ENCODE measurements around the gene EPHA7.

EPHA7 gene

GRCh38 chr6:93307505-93308409 lies 111.6 kb downstream of the EPHA7 start:
- WGBS (ENCODE audit: extremely low coverage, insufficient coverage, insufficient read length): no CpG with 5 or more reads among the region's 5 CpGs
- H3K4ac ChIP-seq (ENCODE audit: low read depth, low read length): no peak overlapping the region
- H3K27ac ChIP-seq (ENCODE audit: low read depth, low read length): no peak overlapping the region
- no peak overlapping the region for H4K8ac ChIP-seq (ENCODE audit: low read depth, low read length)
- H3K4me3 ChIP-seq (ENCODE audit: low read depth, low read length): no peak overlapping the region
- no peaks in the 10 kb centered on the region for H3K79me2 ChIP-seq (ENCODE audit: control insufficient read depth, insufficient read depth, low read length, poor library complexity)
- no peak for DNase-seq
- no peak overlapping the region for H3K4me2 ChIP-seq (ENCODE audit: low read length)
- no peaks in the 10 kb centered on the region for H3K27me3 ChIP-seq (ENCODE audit: insufficient read depth, low read length)
- no peak overlapping the region for H2AK5ac ChIP-seq (ENCODE audit: low read length)
- no peak overlapping the region for H3K23ac ChIP-seq (ENCODE audit: low read length)
- H2AFZ ChIP-seq (ENCODE audit: insufficient read depth, low read length, poor library complexity): no peak overlapping the region
- H2BK120ac ChIP-seq (ENCODE audit: insufficient read depth, low read length, poor library complexity): no peak overlapping the region
- no peak overlapping the region for H4K12ac ChIP-seq (ENCODE audit: low read depth, low read length)
- no peaks in the 10 kb centered on the region for H3K4me1 ChIP-seq (ENCODE audit: control insufficient read depth in 1 of 2, insufficient read depth in 2 of 2, low read length in 2 of 2)
- no peaks in the 10 kb centered on the region for H3K79me1 ChIP-seq (ENCODE audit: low read length)
- H2BK5ac ChIP-seq (ENCODE audit: low read depth, low read length, poor library complexity): no peak overlapping the region
- H3K18ac ChIP-seq (ENCODE audit: low read length): no peak overlapping the region
- H3K9ac ChIP-seq (ENCODE audit: low read length): no peak overlapping the region
- no peak overlapping the region for H2BK12ac ChIP-seq (ENCODE audit: low read length)
- no peaks in the 10 kb centered on the region for H3K36me3 ChIP-seq (ENCODE audit: control insufficient read depth in 1 of 2, insufficient read depth in 2 of 2, low read length in 2 of 2)
- no peak overlapping the region for H3K14ac ChIP-seq (ENCODE audit: low read length)
- H4K91ac ChIP-seq (ENCODE audit: low read depth, low read length): no peak overlapping the region
- H3K9me3 ChIP-seq (ENCODE audit: insufficient read depth, low read depth, low read length): no peaks in the 10 kb centered on the region

DNA sequence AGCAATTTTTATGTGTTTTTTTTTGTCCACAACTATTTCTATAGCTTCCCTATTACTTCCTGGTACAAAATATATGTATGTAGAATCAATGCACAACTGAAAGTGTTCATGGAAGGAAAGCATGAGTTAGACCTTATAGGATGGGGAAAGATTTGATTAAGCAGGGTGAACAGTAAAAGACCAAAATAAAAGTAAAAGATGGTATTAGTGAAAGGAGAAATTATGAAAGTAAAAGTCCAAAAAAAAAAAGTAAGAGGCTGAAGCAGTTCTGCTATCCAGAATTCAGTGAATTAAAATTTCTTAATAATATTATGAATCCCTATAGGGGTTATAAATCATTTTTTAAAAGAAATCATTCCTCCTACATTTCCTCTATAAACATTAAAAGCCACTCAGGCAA lies 114.3 kb downstream of the EPHA7 start:
- Histone ChIP-seq H2BK5ac (ENCODE audit: low read depth, low read length, poor library complexity) (no peak overlapping the region), H2AFZ (ENCODE audit: insufficient read depth, low read length, poor library complexity) (no peak overlapping the region), H3K27ac (ENCODE audit: low read depth, low read length) (no peak overlapping the region), H3K79me2 (ENCODE audit: control insufficient read depth, insufficient read depth, low read length, poor library complexity) (no peaks in the 10 kb centered on the region), H3K4ac (ENCODE audit: low read depth, low read length) (no peak overlapping the region), H3K4me1 (ENCODE audit: control insufficient read depth in 1 of 2, insufficient read depth in 2 of 2, low read length in 2 of 2) (no peaks in the 10 kb centered on the region), H3K9me3 (ENCODE audit: insufficient read depth, low read depth, low read length) (no peaks in the 10 kb centered on the region), H3K9ac (ENCODE audit: low read length) (no peak overlapping the region), H3K23ac (ENCODE audit: low read length) (no peak overlapping the region), H2BK120ac (ENCODE audit: insufficient read depth, low read length, poor library complexity) (no peak overlapping the region), H3K4me3 (ENCODE audit: low read depth, low read length) (no peak overlapping the region), H2BK12ac (ENCODE audit: low read length) (no peak overlapping the region), H2AK5ac (ENCODE audit: low read length) (no peak overlapping the region), H4K12ac (ENCODE audit: low read depth, low read length) (no peak overlapping the region), H4K91ac (ENCODE audit: low read depth, low read length) (no peak overlapping the region), H3K36me3 (ENCODE audit: control insufficient read depth in 1 of 2, insufficient read depth in 2 of 2, low read length in 2 of 2) (no peaks in the 10 kb centered on the region), H3K27me3 (ENCODE audit: insufficient read depth, low read length) (no peaks in the 10 kb centered on the region), H3K4me2 (ENCODE audit: low read length) (no peak overlapping the region), H3K18ac (ENCODE audit: low read length) (no peak overlapping the region), H3K14ac (ENCODE audit: low read length) (no peak overlapping the region), H3K79me1 (ENCODE audit: low read length) (no peaks in the 10 kb centered on the region), H4K8ac (ENCODE audit: low read depth, low read length) (no peak overlapping the region)
- DNase-seq: no peak

- H2AFZ ChIP-seq (ENCODE audit: insufficient read depth, low read length, poor library complexity): no peak overlapping the region
- no peak overlapping the region for H3K14ac ChIP-seq (ENCODE audit: low read length)
- H3K4me1 ChIP-seq (ENCODE audit: control insufficient read depth in 1 of 2, insufficient read depth in 2 of 2, low read length in 2 of 2): no peaks in the 10 kb centered on the region
- no peak overlapping the region for H3K9ac ChIP-seq (ENCODE audit: low read length)
- no peak for DNase-seq
- H3K18ac ChIP-seq (ENCODE audit: low read length): no peak overlapping the region
- no peak overlapping the region for H2BK120ac ChIP-seq (ENCODE audit: insufficient read depth, low read length, poor library complexity)
- no peak overlapping the region for H2BK12ac ChIP-seq (ENCODE audit: low read length)
- no peak overlapping the region for H2BK5ac ChIP-seq (ENCODE audit: low read depth, low read length, poor library complexity)
- no peaks in the 10 kb centered on the region for H3K79me2 ChIP-seq (ENCODE audit: control insufficient read depth, insufficient read depth, low read length, poor library complexity)
- no peak overlapping the region for H3K4me3 ChIP-seq (ENCODE audit: low read depth, low read length)
- H3K27ac ChIP-seq (ENCODE audit: low read depth, low read length): no peak overlapping the region
- no peak overlapping the region for H3K4me2 ChIP-seq (ENCODE audit: low read length)
- H3K4ac ChIP-seq (ENCODE audit: low read depth, low read length): no peak overlapping the region
- no peaks in the 10 kb centered on the region for H3K36me3 ChIP-seq (ENCODE audit: control insufficient read depth in 1 of 2, insufficient read depth in 2 of 2, low read length in 2 of 2)
- no peaks in the 10 kb centered on the region for H3K79me1 ChIP-seq (ENCODE audit: low read length)
- no peak overlapping the region for H3K23ac ChIP-seq (ENCODE audit: low read length)
- no peak overlapping the region for H4K8ac ChIP-seq (ENCODE audit: low read depth, low read length)
- H3K9me3 ChIP-seq (ENCODE audit: insufficient read depth, low read depth, low read length): no peaks in the 10 kb centered on the region
- H2AK5ac ChIP-seq (ENCODE audit: low read length): no peak overlapping the region
- no peak overlapping the region for H4K91ac ChIP-seq (ENCODE audit: low read depth, low read length)
- H4K12ac ChIP-seq (ENCODE audit: low read depth, low read length): no peak overlapping the region
- no CpG with 5 or more reads among the region's 1 CpG for WGBS (ENCODE audit: extremely low coverage, insufficient coverage, insufficient read length)
- no peaks in the 10 kb centered on the region for H3K27me3 ChIP-seq (ENCODE audit: insufficient read depth, low read length)
Observed at GRCh38 chr6:93304505-93304904, 114.9 kb downstream of the EPHA7 start.

GRCh38 chr6:93300661-93301060 lies 118.7 kb downstream of the EPHA7 start:
- Histone ChIP-seq H3K79me1 (ENCODE audit: low read length) (no peaks in the 10 kb centered on the region), H2AFZ (ENCODE audit: insufficient read depth, low read length, poor library complexity) (no peak overlapping the region), H3K4me1 (ENCODE audit: control insufficient read depth in 1 of 2, insufficient read depth in 2 of 2, low read length in 2 of 2) (no peaks in the 10 kb centered on the region), H3K18ac (ENCODE audit: low read length) (no peak overlapping the region), H3K27ac (ENCODE audit: low read depth, low read length) (no peak overlapping the region), H2BK12ac (ENCODE audit: low read length) (no peak overlapping the region), H2AK5ac (ENCODE audit: low read length) (no peak overlapping the region), H3K36me3 (ENCODE audit: control insufficient read depth in 1 of 2, insufficient read depth in 2 of 2, low read length in 2 of 2) (no peaks in the 10 kb centered on the region), H3K79me2 (ENCODE audit: control insufficient read depth, insufficient read depth, low read length, poor library complexity) (no peaks in the 10 kb centered on the region), H2BK120ac (ENCODE audit: insufficient read depth, low read length, poor library complexity) (no peak overlapping the region), H3K9ac (ENCODE audit: low read length) (no peak overlapping the region), H4K8ac (ENCODE audit: low read depth, low read length) (no peak overlapping the region), H3K23ac (ENCODE audit: low read length) (no peak overlapping the region), H4K91ac (ENCODE audit: low read depth, low read length) (no peak overlapping the region), H3K4ac (ENCODE audit: low read depth, low read length) (no peak overlapping the region), H3K27me3 (ENCODE audit: insufficient read depth, low read length) (no peaks in the 10 kb centered on the region), H3K9me3 (ENCODE audit: insufficient read depth, low read depth, low read length) (no peaks in the 10 kb centered on the region), H4K12ac (ENCODE audit: low read depth, low read length) (no peak overlapping the region), H3K14ac (ENCODE audit: low read length) (no peak overlapping the region), H2BK5ac (ENCODE audit: low read depth, low read length, poor library complexity) (no peak overlapping the region), H3K4me3 (ENCODE audit: low read depth, low read length) (no peak overlapping the region), H3K4me2 (ENCODE audit: low read length) (no peak overlapping the region)
- WGBS (ENCODE audit: extremely low coverage, insufficient coverage, insufficient read length): no CpG with 5 or more reads among the region's 3 CpGs
- no peak for DNase-seq

Data from trophoblast cell (in vitro differentiated cells and primary cell).